WTC11 (cell line): Measurements from ENCODE around the gene SLC8A2. TPM values are rescaled to one million over a fixed set of nuclear protein-coding genes. Genes with fewer than 3 reads are reported as not detected.
"Not testable (repeated sequence)": the region's sequence is repeated elsewhere in the genome, so short reads cannot be mapped to it uniquely, and the experiment has no call there.

Experiments used
- ATAC-seq: fragments of 200-7000 bp; cut with Tn5 transposase; 2 replicates; pipeline ENCODE4 v1.10.0; 2021; ENCODE audit warnings: mild to moderate bottlenecking, moderate library complexity
- CTCF ChIA-PET: fragments of 300-600 bp; sonication (Branson Sonifier 250); formaldehyde crosslinking; loops from one replicate; lab custom pipeline; 2021; ENCODE audit warnings: antibody characterized with exemption; lab: Charles Lee
- POLR2A ChIA-PET: fragments of 350-600 bp; sonication (Branson Sonifier 250); formaldehyde crosslinking; loops from one replicate; lab custom pipeline; 2021; ENCODE audit warnings: antibody characterized with exemption; lab: Charles Lee
- DNase-seq: peaks from one replicate; pipeline ENCODE4 v3.0.0; 2021; ENCODE audit warnings: low spot score
- H3K27ac Mint-ChIP-seq: 2 replicates; pipeline ENCODE4 v1.8.0; 2021; ENCODE audit warnings: mixed read lengths
- H3K27me3 Mint-ChIP-seq: 2 replicates; pipeline ENCODE4 v1.8.0; 2021; ENCODE audit warnings: low read depth, mild to moderate bottlenecking, moderate library complexity, mixed read lengths
- H3K36me3 Mint-ChIP-seq: 2 replicates; pipeline ENCODE4 v1.8.0; 2021; ENCODE audit warnings: mixed read lengths
- H3K4me1 Mint-ChIP-seq: 2 replicates; pipeline ENCODE4 v1.8.0; 2022; ENCODE audit warnings: mixed read lengths
- H3K4me3 Mint-ChIP-seq: 2 replicates; pipeline ENCODE4 v1.8.0; 2021; ENCODE audit warnings: mild to moderate bottlenecking, moderate library complexity, mixed read lengths
- H3K9me3 Mint-ChIP-seq: 2 replicates; pipeline ENCODE4 v1.8.0; 2021; ENCODE audit warnings: mixed read lengths
- CREB1 ChIP-seq: sonication (generic); formaldehyde crosslinking; IDR thresholded peaks from 2 replicates; pipeline ENCODE4 v1.8.0; 2023; ENCODE audit warnings: mild to moderate bottlenecking, missing genetic modification reagents
- ELF4 ChIP-seq: sonication (generic); formaldehyde crosslinking; IDR thresholded peaks from 2 replicates; pipeline ENCODE4 v1.8.1; 2022; ENCODE audit warnings: low read depth, mild to moderate bottlenecking, moderate library complexity, missing genetic modification reagents
- HMGA2 ChIP-seq: fragments of 250-450 bp; sonication (Bioruptor Pico); IDR thresholded peaks from 2 replicates; pipeline ENCODE4 v1.4.0; 2021; ENCODE audit warnings: mild to moderate bottlenecking, moderate library complexity
- KAT7 ChIP-seq: sonication (generic); formaldehyde crosslinking; IDR thresholded peaks from 2 replicates; pipeline ENCODE4 v1.8.1; 2023; ENCODE audit warnings: missing genetic modification reagents, mild to moderate bottlenecking, borderline replicate concordance
- MXD4 ChIP-seq: fragments of 250-450 bp; sonication (Bioruptor Pico); IDR thresholded peaks from 2 replicates; pipeline ENCODE4 v1.8.0; 2021; ENCODE audit warnings: mild to moderate bottlenecking, moderate library complexity, borderline replicate concordance
- NFATC4 ChIP-seq: fragments of 250-450 bp; sonication (Bioruptor Pico); IDR thresholded peaks from 2 replicates; pipeline ENCODE4 v1.9.0; 2021; ENCODE audit warnings: mild to moderate bottlenecking
- SMAD3 ChIP-seq: sonication (generic); formaldehyde crosslinking; IDR thresholded peaks from 2 replicates; pipeline ENCODE4 v1.8.0; 2022; ENCODE audit warnings: missing genetic modification reagents, mild to moderate bottlenecking, borderline replicate concordance
- TEAD1 ChIP-seq: sonication (generic); formaldehyde crosslinking; IDR thresholded peaks from 2 replicates; pipeline ENCODE4 v1.8.0; 2022; ENCODE audit warnings: mild to moderate bottlenecking, missing genetic modification reagents
- ZNF121 ChIP-seq: sonication (generic); formaldehyde crosslinking; IDR thresholded peaks from 2 replicates; pipeline ENCODE4 v1.8.0; 2023; ENCODE audit warnings: missing genetic modification reagents
- ZNF138 ChIP-seq: sonication (generic); formaldehyde crosslinking; conservative IDR thresholded peaks from 2 replicates; pipeline ENCODE4 v1.8.1; 2022; ENCODE audit warnings: mild to moderate bottlenecking, moderate library complexity, missing genetic modification reagents
- total RNA-seq: library from RNA; stranded (reverse); gene quantifications from 3 replicates; pipeline ENCODE4 v1.2.3, GENCODE V29; 2021
- TF ChIP-seq, protein P1 (sequence below): fragments of 250-450 bp; sonication (Bioruptor Pico); IDR thresholded peaks from 2 replicates; pipeline ENCODE4 v1.9.0; 2021; ENCODE audit warnings: mild to moderate bottlenecking, borderline replicate concordance
- TF ChIP-seq, protein P2 (sequence below): fragments of 200-600 bp; IDR thresholded peaks from 2 replicates; pipeline ENCODE4 v1.8.0; 2022; ENCODE audit warnings: antibody characterized with exemption
- TF ChIP-seq, protein P3 (sequence below): sonication (generic); formaldehyde crosslinking; IDR thresholded peaks from 2 replicates; pipeline ENCODE4 v1.8.0; 2022; ENCODE audit warnings: mild to moderate bottlenecking, missing genetic modification reagents
- TF ChIP-seq, protein P4 (sequence below): fragments of 250-450 bp; sonication (Bioruptor Pico); conservative IDR thresholded peaks from 2 replicates; pipeline ENCODE4 v1.9.0; 2021; ENCODE audit warnings: mild to moderate bottlenecking
- TF ChIP-seq, protein P5 (sequence below): sonication (generic); formaldehyde crosslinking; conservative IDR thresholded peaks from 2 replicates; pipeline ENCODE4 v1.8.1; 2022; ENCODE audit warnings: mild to moderate bottlenecking, missing genetic modification reagents

Gene SLC8A2
- total RNA-seq, 1 experiment from 2014 or later = 6.5 TPM

DNA sequence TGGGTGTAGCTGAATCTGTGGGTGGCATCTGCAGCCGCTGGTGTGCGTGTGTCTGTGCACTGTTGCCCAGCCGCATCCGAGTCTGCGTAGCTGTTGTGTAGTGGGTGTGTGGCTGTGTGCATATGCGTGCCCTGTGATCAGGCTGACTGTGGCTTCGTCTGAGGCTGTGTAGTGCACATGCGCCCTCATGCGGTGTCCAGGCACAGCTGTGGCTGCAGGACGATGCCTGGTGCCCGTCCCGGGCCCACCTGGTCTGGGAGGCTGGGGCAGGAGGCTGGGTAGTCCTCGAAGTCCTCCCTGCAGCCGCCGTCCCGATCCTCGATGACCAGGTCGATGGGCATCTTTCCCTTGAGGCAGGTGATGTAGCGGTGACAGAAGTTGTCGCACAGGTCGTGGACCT is 57.2 kb downstream of the SLC8A2 start (continued):
- TF ChIP-seq, protein P1, sequence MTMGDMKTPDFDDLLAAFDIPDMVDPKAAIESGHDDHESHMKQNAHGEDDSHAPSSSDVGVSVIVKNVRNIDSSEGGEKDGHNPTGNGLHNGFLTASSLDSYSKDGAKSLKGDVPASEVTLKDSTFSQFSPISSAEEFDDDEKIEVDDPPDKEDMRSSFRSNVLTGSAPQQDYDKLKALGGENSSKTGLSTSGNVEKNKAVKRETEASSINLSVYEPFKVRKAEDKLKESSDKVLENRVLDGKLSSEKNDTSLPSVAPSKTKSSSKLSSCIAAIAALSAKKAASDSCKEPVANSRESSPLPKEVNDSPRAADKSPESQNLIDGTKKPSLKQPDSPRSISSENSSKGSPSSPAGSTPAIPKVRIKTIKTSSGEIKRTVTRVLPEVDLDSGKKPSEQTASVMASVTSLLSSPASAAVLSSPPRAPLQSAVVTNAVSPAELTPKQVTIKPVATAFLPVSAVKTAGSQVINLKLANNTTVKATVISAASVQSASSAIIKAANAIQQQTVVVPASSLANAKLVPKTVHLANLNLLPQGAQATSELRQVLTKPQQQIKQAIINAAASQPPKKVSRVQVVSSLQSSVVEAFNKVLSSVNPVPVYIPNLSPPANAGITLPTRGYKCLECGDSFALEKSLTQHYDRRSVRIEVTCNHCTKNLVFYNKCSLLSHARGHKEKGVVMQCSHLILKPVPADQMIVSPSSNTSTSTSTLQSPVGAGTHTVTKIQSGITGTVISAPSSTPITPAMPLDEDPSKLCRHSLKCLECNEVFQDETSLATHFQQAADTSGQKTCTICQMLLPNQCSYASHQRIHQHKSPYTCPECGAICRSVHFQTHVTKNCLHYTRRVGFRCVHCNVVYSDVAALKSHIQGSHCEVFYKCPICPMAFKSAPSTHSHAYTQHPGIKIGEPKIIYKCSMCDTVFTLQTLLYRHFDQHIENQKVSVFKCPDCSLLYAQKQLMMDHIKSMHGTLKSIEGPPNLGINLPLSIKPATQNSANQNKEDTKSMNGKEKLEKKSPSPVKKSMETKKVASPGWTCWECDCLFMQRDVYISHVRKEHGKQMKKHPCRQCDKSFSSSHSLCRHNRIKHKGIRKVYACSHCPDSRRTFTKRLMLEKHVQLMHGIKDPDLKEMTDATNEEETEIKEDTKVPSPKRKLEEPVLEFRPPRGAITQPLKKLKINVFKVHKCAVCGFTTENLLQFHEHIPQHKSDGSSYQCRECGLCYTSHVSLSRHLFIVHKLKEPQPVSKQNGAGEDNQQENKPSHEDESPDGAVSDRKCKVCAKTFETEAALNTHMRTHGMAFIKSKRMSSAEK (CRISPR knock-in tag) = no peak
- TF ChIP-seq, protein P2, sequence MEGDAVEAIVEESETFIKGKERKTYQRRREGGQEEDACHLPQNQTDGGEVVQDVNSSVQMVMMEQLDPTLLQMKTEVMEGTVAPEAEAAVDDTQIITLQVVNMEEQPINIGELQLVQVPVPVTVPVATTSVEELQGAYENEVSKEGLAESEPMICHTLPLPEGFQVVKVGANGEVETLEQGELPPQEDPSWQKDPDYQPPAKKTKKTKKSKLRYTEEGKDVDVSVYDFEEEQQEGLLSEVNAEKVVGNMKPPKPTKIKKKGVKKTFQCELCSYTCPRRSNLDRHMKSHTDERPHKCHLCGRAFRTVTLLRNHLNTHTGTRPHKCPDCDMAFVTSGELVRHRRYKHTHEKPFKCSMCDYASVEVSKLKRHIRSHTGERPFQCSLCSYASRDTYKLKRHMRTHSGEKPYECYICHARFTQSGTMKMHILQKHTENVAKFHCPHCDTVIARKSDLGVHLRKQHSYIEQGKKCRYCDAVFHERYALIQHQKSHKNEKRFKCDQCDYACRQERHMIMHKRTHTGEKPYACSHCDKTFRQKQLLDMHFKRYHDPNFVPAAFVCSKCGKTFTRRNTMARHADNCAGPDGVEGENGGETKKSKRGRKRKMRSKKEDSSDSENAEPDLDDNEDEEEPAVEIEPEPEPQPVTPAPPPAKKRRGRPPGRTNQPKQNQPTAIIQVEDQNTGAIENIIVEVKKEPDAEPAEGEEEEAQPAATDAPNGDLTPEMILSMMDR = 0 out of 2 replicates have a peak, but pooled peaks have one; percentile 26

DNA sequence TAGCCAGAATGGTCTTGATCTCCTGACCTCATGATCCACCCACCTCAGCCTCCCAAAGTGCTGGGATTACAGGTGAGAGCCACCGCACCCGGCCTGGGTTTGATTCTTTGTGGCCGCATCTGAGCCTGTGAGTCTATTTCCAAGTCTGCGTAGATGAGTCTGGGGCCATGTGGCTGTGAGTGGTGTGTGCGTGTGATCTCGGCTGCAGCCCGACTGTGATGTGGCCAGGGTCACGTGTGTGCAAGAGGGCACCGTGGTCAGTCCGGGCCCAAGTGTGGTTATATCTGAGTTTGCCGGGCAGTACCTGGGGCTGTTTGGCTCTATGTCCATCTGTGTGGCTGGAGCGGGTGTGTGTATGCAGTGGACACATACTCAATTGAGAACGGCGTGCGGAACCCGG is 57.8 kb downstream of the SLC8A2 start:
- Mint-ChIP-seq H3K4me3 (no peak overlapping the region), H3K27me3 (peaks cover 38% of the 10 kb centered on the region), H3K36me3 (peaks cover 15% of the 10 kb centered on the region), H3K27ac (no peak overlapping the region), H3K9me3 (no peaks in the 10 kb centered on the region), H3K4me1 (peaks cover 28% of the 10 kb centered on the region)
- DNase-seq (no peak), ATAC-seq (no peak)
- ChIA-PET POLR2A (no interaction called here), CTCF (interaction anchor here (0.7 to 2.9 kb wide), 10 partner anchors 14 to 139 kb away, joined by 3 to 24 read pairs (median 4); partner anchors contain the start of genes DHX34 and INAFM1)
- TF ChIP-seq KAT7 (no peak), CREB1 (CRISPR knock-in tag) (no peak), TEAD1 (CRISPR knock-in tag) (no peak), NFATC4 (CRISPR knock-in tag) (no peak), ZNF121 (CRISPR knock-in tag) (no peak), HMGA2 (CRISPR knock-in tag) (no peak), ZNF138 (CRISPR knock-in tag) (no peak), MXD4 (CRISPR knock-in tag) (no peak), SMAD3 (CRISPR knock-in tag) (no peak), ELF4 (CRISPR knock-in tag) (no peak)
- TF ChIP-seq, protein P3, sequence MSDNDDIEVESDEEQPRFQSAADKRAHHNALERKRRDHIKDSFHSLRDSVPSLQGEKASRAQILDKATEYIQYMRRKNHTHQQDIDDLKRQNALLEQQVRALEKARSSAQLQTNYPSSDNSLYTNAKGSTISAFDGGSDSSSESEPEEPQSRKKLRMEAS (CRISPR knock-in tag) = no peak
- TF ChIP-seq, protein P4, sequence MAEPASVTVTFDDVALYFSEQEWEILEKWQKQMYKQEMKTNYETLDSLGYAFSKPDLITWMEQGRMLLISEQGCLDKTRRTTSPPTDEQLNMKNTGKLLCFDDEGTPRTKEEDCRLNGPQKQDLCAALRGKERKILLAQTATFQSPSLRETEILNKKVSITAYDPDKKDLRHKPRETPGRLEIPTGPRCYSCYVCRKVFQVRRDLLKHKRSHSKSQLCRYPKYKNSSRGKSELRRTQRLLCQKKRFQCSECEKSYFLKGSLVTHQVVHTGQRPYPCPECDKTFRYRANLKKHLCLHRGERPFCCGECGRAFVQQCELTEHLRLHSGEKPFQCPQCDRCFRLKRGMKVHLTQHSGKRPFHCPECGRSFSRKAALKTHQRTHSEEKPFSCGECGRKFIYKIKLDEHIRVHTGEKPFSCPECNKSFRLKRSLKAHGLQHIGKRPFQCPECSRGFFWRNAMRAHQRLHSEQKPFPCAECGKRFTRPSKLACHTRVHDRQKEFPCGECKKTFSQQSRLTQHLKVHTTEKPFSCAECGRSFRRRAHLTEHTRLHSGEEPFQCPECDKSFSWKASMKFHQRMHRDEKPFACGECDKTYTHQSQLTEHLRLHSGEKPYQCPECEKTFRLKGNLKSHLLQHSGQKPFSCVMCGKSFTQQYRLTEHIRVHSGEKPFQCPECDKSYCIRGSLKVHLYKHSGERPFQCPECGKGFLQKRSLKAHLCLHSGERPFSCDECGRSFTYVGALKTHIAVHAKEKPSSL = no peak
- TF ChIP-seq, protein P2 = no peak
- TF ChIP-seq, protein P5, sequence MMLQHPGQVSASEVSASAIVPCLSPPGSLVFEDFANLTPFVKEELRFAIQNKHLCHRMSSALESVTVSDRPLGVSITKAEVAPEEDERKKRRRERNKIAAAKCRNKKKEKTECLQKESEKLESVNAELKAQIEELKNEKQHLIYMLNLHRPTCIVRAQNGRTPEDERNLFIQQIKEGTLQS (CRISPR knock-in tag) = no peak

DNA sequence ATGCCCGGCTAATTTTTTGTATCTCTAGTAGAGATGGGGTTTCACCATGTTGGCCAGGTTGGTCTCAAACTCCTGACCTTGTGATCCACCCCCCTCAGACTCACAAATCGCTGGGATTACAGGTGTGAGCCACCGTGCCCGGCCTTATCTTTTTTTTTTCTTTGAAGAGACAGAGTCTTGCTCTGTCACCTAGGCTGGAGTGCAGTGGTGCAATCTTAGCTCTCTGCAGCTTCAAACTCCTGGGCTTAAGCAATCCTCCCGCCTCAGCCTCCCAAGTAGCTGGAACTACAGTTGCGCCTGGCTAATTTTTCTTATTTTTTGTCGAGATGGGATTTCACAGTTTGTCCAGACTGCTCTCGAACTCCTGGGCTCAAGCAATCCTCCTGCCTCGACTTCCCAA is 60.0 kb downstream of the SLC8A2 start:
- Mint-ChIP-seq H3K27me3 (peaks cover 26% of the 10 kb centered on the region), H3K36me3 (peaks cover 15% of the 10 kb centered on the region), H3K4me1 (peaks cover 11% of the 10 kb centered on the region)
- H3K4me3 Mint-ChIP-seq, H3K9me3 Mint-ChIP-seq, H3K27ac Mint-ChIP-seq, ATAC-seq, CTCF ChIA-PET, DNase-seq: not testable (repeated sequence)
- POLR2A ChIA-PET = interaction anchor here (0.6 kb wide), 1 partner anchor 70 kb away, joined by 4 read pairs; no protein-coding TSS in a partner anchor
